22Rv1 (cell line): ENCODE results near the gene HM13.

Experiments
- CTCF ChIP-seq: fragments of 450-650 bp; IDR thresholded peaks from 2 replicates; pipeline ENCODE4 v1.5.1; 2017; ENCODE audit warnings: mild to moderate bottlenecking
- ZFX ChIP-seq: fragments of 450-650 bp; IDR thresholded peaks from 2 replicates; pipeline ENCODE4 v1.6.1; 2017; ENCODE audit warnings: antibody characterized with exemption, borderline replicate concordance

GRCh38 chr20:31579245-31579644 is 65.0 kb downstream of the HM13 start:
- TF ChIP-seq CTCF = no peak
- no peak for TF ChIP-seq ZFX
